Measurements from ENCODE around the gene TMOD1. TPM values are rescaled to one million over a fixed set of nuclear protein-coding genes. Genes with fewer than 3 reads are reported as not detected.

Gene TMOD1
- total RNA-seq, 1 donor from 2014 or later = 0.98 TPM

DNA sequence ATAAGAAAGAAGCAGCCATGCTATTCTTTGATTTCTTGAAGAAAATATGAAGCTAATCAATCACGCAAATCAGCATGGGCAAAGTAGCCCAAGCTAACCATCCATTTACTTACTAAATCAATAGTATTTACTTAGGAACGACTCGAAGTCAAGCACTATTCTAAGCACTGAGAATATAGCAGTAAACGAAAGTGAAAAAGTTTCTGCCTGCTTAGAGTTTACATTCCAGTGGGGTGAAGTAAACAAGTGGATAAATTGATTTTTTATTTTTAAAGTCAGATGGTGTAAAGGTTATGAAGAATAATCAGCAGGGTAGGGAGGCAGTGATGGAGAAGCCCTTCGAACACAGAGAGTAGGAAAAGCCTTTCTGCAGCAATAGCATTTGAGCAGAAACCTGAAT is 126.2 kb downstream of the TMOD1 start:
- H3K4me3 ChIP-seq (ENCODE audit: low read depth, low read length) = no peak overlapping the region
- TF ChIP-seq, protein P1, sequence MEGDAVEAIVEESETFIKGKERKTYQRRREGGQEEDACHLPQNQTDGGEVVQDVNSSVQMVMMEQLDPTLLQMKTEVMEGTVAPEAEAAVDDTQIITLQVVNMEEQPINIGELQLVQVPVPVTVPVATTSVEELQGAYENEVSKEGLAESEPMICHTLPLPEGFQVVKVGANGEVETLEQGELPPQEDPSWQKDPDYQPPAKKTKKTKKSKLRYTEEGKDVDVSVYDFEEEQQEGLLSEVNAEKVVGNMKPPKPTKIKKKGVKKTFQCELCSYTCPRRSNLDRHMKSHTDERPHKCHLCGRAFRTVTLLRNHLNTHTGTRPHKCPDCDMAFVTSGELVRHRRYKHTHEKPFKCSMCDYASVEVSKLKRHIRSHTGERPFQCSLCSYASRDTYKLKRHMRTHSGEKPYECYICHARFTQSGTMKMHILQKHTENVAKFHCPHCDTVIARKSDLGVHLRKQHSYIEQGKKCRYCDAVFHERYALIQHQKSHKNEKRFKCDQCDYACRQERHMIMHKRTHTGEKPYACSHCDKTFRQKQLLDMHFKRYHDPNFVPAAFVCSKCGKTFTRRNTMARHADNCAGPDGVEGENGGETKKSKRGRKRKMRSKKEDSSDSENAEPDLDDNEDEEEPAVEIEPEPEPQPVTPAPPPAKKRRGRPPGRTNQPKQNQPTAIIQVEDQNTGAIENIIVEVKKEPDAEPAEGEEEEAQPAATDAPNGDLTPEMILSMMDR (conservative IDR thresholded peaks at IDR 0.05; ENCODE audit: low read depth, low read length) = no peak
- DNase-seq (ENCODE audit: low read depth) = no peak

DNA sequence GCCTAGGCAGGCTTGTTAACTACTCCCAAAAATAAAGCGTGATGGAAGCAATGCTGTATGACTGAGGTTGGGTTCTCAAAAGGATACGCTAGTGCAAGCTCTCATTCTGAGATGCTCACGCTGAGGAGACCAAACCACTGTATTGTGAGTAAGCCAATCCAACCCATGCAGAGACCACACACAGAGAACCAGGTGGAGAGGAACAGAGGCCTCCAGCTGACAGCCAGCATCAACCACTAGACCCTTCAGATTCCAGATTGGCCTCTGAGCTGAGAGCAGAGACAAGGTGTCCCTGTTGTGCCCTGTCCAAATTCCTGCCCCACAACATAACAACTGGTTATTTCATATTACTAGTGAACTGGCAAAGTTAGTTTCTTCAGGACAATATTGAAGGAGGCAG is 127.2 kb downstream of the TMOD1 start:
- TF ChIP-seq, protein P1 (conservative IDR thresholded peaks at IDR 0.05; ENCODE audit: low read depth, low read length) = no peak
- no peak for DNase-seq (ENCODE audit: low read depth)
- no peak overlapping the region for H3K4me3 ChIP-seq (ENCODE audit: low read depth, low read length)

DNA sequence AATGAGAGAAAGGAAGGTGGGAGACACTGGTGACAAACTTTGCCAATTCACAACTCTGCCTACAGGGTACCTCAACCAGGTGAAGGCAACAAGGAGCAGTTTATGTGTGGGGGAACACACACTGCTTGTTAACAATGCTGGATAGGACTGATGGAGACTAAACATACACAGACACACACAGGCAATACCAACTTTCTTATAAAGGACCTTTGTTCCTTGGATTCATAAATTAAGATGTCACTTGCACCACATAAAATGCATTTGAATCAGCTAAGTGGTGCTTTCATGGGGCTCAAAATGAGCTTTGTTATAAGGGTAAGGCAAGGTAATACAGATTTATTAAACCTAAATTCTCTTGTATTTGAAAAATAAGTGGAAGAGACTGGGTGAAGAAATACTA is 127.7 kb downstream of the TMOD1 start:
- TF ChIP-seq, protein P1 (conservative IDR thresholded peaks at IDR 0.05; ENCODE audit: low read depth, low read length) = no peak
- H3K4me3 ChIP-seq (ENCODE audit: low read depth, low read length) = no peak overlapping the region
- no peak for DNase-seq (ENCODE audit: low read depth)

DNA sequence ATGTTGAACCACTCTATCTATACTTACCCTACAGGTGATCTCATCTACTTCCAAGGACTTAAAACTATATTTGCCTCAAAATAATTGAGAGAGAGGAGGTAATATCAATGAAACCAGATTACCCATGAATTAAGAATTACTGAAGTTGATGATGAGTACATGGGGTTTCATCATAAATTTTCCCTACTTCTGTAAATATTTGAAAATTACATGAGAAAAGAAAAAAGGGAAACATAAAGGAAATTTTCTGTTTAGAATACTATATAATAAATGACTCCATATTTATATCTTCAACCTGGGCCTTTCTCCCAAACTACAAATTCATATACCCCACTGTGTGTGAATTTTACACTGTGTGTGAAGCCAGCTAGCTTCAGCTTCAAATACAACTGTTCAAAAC is 129.1 kb downstream of the TMOD1 start:
- TF ChIP-seq, protein P1 (conservative IDR thresholded peaks at IDR 0.05; ENCODE audit: low read depth, low read length) = no peak

DNA sequence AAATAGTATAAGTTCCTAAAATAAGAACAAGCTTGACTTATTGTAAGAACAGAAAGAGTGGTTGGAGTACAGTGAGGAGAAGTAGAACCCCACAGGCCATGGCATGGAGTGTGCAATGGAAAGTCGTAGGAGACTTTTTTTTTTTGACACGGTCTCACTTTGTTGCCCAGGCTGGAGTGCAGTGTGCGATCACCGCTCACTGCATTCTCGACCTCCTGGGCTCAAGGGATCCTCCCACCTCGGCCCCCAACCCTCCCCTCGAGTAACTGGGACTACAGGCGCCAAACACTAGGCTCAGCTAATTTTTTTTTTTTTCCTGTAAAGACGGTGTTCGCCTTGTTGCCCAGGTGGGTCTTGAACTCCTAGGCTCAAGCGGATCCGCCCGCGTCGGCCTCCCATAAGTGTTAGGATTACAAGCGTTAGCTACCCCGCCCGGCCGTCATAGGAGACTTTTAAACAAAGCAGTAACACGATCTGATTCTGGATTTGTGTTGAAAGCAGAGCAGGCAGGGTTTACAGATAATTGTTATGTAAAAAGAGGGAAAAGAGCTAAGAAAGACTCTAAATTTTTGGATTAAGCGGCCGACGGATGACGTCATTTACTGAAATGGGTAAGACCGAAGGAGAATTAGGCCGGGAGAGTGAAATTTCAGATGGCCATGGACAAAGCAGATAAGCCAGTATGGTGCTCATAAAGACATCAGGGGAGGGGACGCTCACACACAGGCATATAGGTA is 130.9 kb downstream of the TMOD1 start:
- DNase-seq (ENCODE audit: low read depth) = peak; percentile 52
- TF ChIP-seq, protein P1 (conservative IDR thresholded peaks at IDR 0.05; ENCODE audit: low read depth, low read length) = no peak

More for the DNA sequence above, 129.1 kb downstream of the TMOD1 start:
- no peak overlapping the region for H3K4me3 ChIP-seq (ENCODE audit: low read depth, low read length)
- DNase-seq (ENCODE audit: low read depth) = no peak

DNA sequence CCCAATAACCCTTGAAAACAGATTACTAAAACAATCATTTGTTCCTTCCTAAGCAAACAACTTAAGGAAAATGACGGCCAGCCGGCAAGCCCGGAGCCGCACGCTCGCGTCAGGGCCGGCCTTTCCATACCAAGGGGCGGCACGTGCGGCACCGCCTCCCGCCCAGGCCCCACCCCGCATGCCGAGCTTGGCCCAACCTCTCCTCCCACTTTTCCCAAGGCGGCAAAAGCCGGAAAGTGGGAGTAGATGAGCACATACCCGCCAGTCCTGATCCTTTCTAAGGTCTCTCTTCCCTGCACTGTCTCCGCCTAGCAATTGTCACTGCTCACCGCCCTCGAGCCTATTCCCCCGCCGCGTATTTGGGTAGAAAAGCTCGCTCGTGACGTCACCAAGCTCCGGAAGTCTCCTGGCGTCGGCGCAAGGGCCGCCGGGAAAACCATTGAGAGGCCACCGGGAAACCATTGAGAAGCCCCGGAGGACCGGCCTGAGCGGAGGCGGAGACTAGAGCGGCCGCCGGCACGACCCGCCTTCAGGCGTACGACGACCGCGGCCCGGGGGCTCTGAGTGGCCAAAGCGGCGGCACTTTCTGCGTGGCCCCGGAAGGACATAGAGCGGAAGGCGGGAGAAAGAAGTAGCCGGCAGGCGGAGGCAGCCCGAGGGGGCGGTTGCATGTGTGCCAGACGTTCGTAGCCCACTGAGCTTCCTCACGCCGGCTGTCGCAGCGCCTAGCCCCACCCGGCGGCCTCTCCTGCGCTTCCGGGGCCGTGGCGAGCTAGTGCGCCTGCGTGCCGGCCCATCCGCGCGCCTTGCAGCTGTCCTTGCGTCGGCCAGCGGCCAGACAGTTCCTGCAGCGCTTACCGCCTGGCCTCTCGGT is 131.8 kb downstream of the TMOD1 start, which contains the start of the genes NCBP1 and TSTD2:
NCBP1 (plus strand) TSS at position 837 of the 874 bp plus-strand sequence. CDS start 61 bp downstream, outside the sequence.
TSTD2 (minus strand) TSS at position 384 of the 874 bp plus-strand sequence. CDS start 5,806 bp downstream, outside the sequence.
- TF ChIP-seq, protein P1 (conservative IDR thresholded peaks at IDR 0.05; ENCODE audit: low read depth, low read length) = no peak
- peak; percentile 81 for DNase-seq (ENCODE audit: low read depth)
- peak within 1 kb of the TSS; percentile 82 for H3K4me3 ChIP-seq (ENCODE audit: low read depth, low read length)

More for the DNA sequence above, 130.9 kb downstream of the TMOD1 start:
- peak overlapping the region; percentile 82 for H3K4me3 ChIP-seq (ENCODE audit: low read depth, low read length)

All from epithelial cell of proximal tubule (primary cell).